K562 (cell line): ENCODE results near the gene FNBP1.

Source experiments
- CTCF ChIP-seq, 3 experiments: IDR thresholded peaks in 2 of 3; conservative IDR thresholded peaks in 1 of 3; 2 replicates each; pipeline ENCODE4 v1.5.1; 2011 to 2012; ENCODE audit warnings: low read length in 3 of 3, mild to moderate bottlenecking in 3 of 3, control low read depth in 2 of 3, improper control_type of control experiment in 1 of 3, inconsistent platforms in 1 of 3, low read depth in 1 of 3, mixed read lengths in 1 of 3, moderate library complexity in 1 of 3; ENCODE audit not compliant: insufficient read depth in 2 of 3
- E2F8 ChIP-seq: fragments of 450-650 bp; IDR thresholded peaks from 2 replicates; pipeline ENCODE4 v1.7.1; 2018; ENCODE audit warnings: mild to moderate bottlenecking, low read depth; ENCODE audit not compliant: partially characterized antibody
- EZH2 ChIP-seq: IDR thresholded peaks from 2 replicates; pipeline ENCODE4 v1.6.1; 2012; ENCODE audit warnings: low read depth, mild to moderate bottlenecking, inconsistent platforms, low read length, borderline replicate concordance
- GABPA ChIP-seq: fragments of 200-800 bp; sonication (Bioruptor generic); conservative IDR thresholded peaks from 2 replicates; pipeline ENCODE4 v1.6.1; 2016; ENCODE audit warnings: low read depth, missing genetic modification characterization, missing compliant biosample characterization
- HDAC1 ChIP-seq, 2 experiments: fragments of 450-650 bp; IDR thresholded peaks; 2 replicates each; pipeline ENCODE4 v1.6.1; 2016 to 2017; ENCODE audit warnings: inconsistent platforms in 1 of 2, mild to moderate bottlenecking in 1 of 2, moderate library complexity in 1 of 2
- RBBP5 ChIP-seq: fragments of 200-600 bp; sonication (generic); IDR thresholded peaks from 2 replicates; pipeline ENCODE4 v1.6.1; 2012; ENCODE audit warnings: borderline replicate concordance, mild to moderate bottlenecking, low read length, control low read depth, inconsistent platforms; ENCODE audit not compliant: insufficient read depth, poor library complexity, severe bottlenecking
- SMARCC2 ChIP-seq: fragments of 450-650 bp; IDR thresholded peaks from 2 replicates; pipeline ENCODE4 v1.6.1; 2017; ENCODE audit warnings: antibody characterized with exemption, moderate library complexity, mild to moderate bottlenecking, low read depth
- SRF ChIP-seq, 2 experiments: fragments of 250-450, 450-650 bp in 1 of 2; sonication (Bioruptor Pico) in 1 of 2; sonication (generic) in 1 of 2; formaldehyde crosslinking; IDR thresholded peaks; 2 replicates each; pipeline versions ENCODE4 v1.5.0 to v1.5.1; 2020 to 2022; ENCODE audit warnings: mild to moderate bottlenecking in 1 of 2, missing genetic modification reagents in 1 of 2
- TFAP4 ChIP-seq: sonication (generic); formaldehyde crosslinking; IDR thresholded peaks from 2 replicates; pipeline ENCODE4 v1.8.0; 2022; ENCODE audit warnings: missing genetic modification reagents, mild to moderate bottlenecking, moderate library complexity, borderline replicate concordance
- ZBTB12 ChIP-seq: fragments of 250-450 bp; sonication (Bioruptor Pico); IDR thresholded peaks from 2 replicates; pipeline ENCODE4 v1.4.0; 2020
- ZNF143 ChIP-seq: sonication (generic); formaldehyde crosslinking; IDR thresholded peaks from 2 replicates; pipeline ENCODE4 v1.9.0; 2022; ENCODE audit warnings: mild to moderate bottlenecking, missing genetic modification reagents
- ZNF274 ChIP-seq: IDR thresholded peaks from 2 replicates; pipeline ENCODE4 v1.6.1; 2011; ENCODE audit warnings: low read depth, mild to moderate bottlenecking, low read length, moderate library complexity, borderline replicate concordance
- ZNF311 ChIP-seq: fragments of 250-450 bp; sonication (Bioruptor Pico); IDR thresholded peaks from 2 replicates; pipeline ENCODE4 v1.4.0; 2020; ENCODE audit warnings: mild to moderate bottlenecking, moderate library complexity
- ZNF592 ChIP-seq: fragments of 450-650 bp; IDR thresholded peaks from 2 replicates; pipeline ENCODE4 v1.6.1; 2017; ENCODE audit warnings: antibody characterized with exemption, mild to moderate bottlenecking

- TF ChIP-seq ZNF143 (CRISPR knock-in tag), result no peak
- no peak for TF ChIP-seq EZH2
- TF ChIP-seq ZNF592, result no peak
- TF ChIP-seq HDAC1 (IDR thresholded peaks at IDR 0.05), result no peak
- TF ChIP-seq TFAP4 (CRISPR knock-in tag), result no peak
- no peak for TF ChIP-seq ZNF311 (CRISPR knock-in tag)
- 0 out of 6 replicates have a peak, but pooled peaks of 1 of the 3 experiments have one; percentile 10 for TF ChIP-seq CTCF (IDR thresholded peaks at IDR 0.05 in 2 of 3, conservative IDR thresholded peaks at IDR 0.05 in 1 of 3; ENCODE audit: insufficient read depth in 2 of 3, low read depth in 1 of 3, low read length in 3 of 3)
- TF ChIP-seq SMARCC2, result no peak
- no peak for TF ChIP-seq ZBTB12 (CRISPR knock-in tag)
- TF ChIP-seq SRF (CRISPR knock-in tag; IDR thresholded peaks at IDR 0.05), result no peak
- no peak for TF ChIP-seq GABPA (tag)
- no peak for TF ChIP-seq E2F8
- TF ChIP-seq ZNF274, result no peak
- no peak for TF ChIP-seq RBBP5
Measured at GRCh38 chr9:129875687-129876395, 167.1 kb downstream of the FNBP1 start.
